Breast epithelium (tissue), 3 donors: ENCODE data around the gene GLI3.

Experiments
- POLR2A ChIP-seq: fragments of 450-650 bp; IDR thresholded peaks from one replicate; pipeline ENCODE4 v1.6.1; 2016; ENCODE audit warnings: antibody characterized with exemption, mild to moderate bottlenecking, moderate library complexity
- POLR2AphosphoS5 ChIP-seq, 3 donors: sonication (generic); formaldehyde crosslinking; IDR thresholded peaks; one replicate each; pipeline ENCODE4 v1.6.1; 2017; ENCODE audit warnings: antibody characterized with exemption in 3 of 3
- TF ChIP-seq, protein P1 (sequence below), 3 donors: fragments of 450-650 bp; IDR thresholded peaks; one replicate each; pipeline ENCODE4 v1.5.1; 2016 to 2017; ENCODE audit warnings: antibody characterized with exemption in 3 of 3, mild to moderate bottlenecking in 3 of 3, moderate library complexity in 3 of 3

DNA sequence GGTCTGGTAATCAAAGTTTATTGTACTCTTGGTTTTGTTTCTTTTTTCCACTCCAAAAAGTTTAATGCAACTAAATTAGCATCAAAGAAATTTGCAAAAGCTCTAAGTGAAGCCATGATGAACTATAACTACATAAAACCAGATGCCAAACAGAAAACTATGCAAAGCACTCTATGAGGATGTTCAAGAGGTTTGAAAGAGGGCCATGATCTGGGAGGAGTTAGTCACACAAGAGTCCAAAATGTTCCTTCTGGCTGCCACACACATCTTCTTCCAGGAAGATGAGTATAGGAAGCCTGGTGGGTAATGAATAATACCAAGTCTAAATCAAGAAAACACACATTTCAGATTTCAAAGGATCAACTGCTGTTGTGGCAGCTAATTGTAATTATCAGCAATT lies 28.4 kb downstream of the GLI3 start:
- TF ChIP-seq, protein P1, sequence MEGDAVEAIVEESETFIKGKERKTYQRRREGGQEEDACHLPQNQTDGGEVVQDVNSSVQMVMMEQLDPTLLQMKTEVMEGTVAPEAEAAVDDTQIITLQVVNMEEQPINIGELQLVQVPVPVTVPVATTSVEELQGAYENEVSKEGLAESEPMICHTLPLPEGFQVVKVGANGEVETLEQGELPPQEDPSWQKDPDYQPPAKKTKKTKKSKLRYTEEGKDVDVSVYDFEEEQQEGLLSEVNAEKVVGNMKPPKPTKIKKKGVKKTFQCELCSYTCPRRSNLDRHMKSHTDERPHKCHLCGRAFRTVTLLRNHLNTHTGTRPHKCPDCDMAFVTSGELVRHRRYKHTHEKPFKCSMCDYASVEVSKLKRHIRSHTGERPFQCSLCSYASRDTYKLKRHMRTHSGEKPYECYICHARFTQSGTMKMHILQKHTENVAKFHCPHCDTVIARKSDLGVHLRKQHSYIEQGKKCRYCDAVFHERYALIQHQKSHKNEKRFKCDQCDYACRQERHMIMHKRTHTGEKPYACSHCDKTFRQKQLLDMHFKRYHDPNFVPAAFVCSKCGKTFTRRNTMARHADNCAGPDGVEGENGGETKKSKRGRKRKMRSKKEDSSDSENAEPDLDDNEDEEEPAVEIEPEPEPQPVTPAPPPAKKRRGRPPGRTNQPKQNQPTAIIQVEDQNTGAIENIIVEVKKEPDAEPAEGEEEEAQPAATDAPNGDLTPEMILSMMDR (IDR thresholded peaks at IDR 0.05), result no peak
- TF ChIP-seq POLR2A (no peak), POLR2AphosphoS5 (IDR thresholded peaks at IDR 0.05) (no peak)
